Loucy (cell line): Measurements from ENCODE around the gene TM4SF18.

ENCODE experiments used
- H2AFZ ChIP-seq: fragments of 200-600 bp; sonication (generic); 2 replicates; pipeline ENCODE4 v1.6.0; 2016; ENCODE audit warnings: antibody characterized with exemption, mild to moderate bottlenecking, low read length, moderate library complexity
- H3F3A ChIP-seq: fragments of 200-600 bp; 2 replicates; pipeline ENCODE4 v1.6.0; 2016; ENCODE audit warnings: antibody characterized with exemption, low read depth, mild to moderate bottlenecking
- H3K27me3 ChIP-seq: fragments of 200-600 bp; sonication (generic); 2 replicates; pipeline ENCODE4 v1.6.1; 2014; ENCODE audit warnings: low read length, mild to moderate bottlenecking; ENCODE audit not compliant: insufficient read depth, poor library complexity, severe bottlenecking
- H3K36me3 ChIP-seq: fragments of 200-600 bp; sonication (generic); 2 replicates; pipeline ENCODE4 v1.6.1; 2016; ENCODE audit warnings: low read length; ENCODE audit not compliant: insufficient read depth
- H3K4me1 ChIP-seq: fragments of 200-600 bp; sonication (generic); 2 replicates; pipeline ENCODE4 v1.5.1; 2014; ENCODE audit warnings: low read length, mild to moderate bottlenecking; ENCODE audit not compliant: insufficient read depth, poor library complexity, severe bottlenecking
- H3K4me2 ChIP-seq: fragments of 200-600 bp; sonication (generic); 2 replicates; pipeline ENCODE4 v1.6.0; 2014; ENCODE audit warnings: antibody characterized with exemption, low read length, low read depth, mild to moderate bottlenecking; ENCODE audit not compliant: poor library complexity, severe bottlenecking
- H3K4me3 ChIP-seq: fragments of 200-600 bp; sonication (generic); 2 replicates; pipeline ENCODE4 v1.5.1; 2014; ENCODE audit warnings: low read length, mild to moderate bottlenecking, mixed read lengths; ENCODE audit not compliant: poor library complexity, severe bottlenecking
- H3K79me2 ChIP-seq: fragments of 200-600 bp; sonication (generic); 2 replicates; pipeline ENCODE4 v1.6.1; 2014; ENCODE audit warnings: low read length; ENCODE audit not compliant: insufficient read depth
- H3K9ac ChIP-seq: fragments of 200-600 bp; sonication (generic); 2 replicates; pipeline ENCODE4 v1.6.0; 2014; ENCODE audit warnings: mild to moderate bottlenecking, low read depth, low read length, moderate library complexity; ENCODE audit not compliant: poor library complexity, severe bottlenecking
- H3K9me2 ChIP-seq: fragments of 200-600 bp; sonication (generic); replicated peaks from 2 replicates; pipeline ENCODE4 v1.6.1; 2016; ENCODE audit warnings: low read depth, low read length, mixed read lengths
- H3K9me3 ChIP-seq: fragments of 200-600 bp; sonication (generic); 2 replicates; pipeline ENCODE4 v1.6.1; 2014; ENCODE audit warnings: mild to moderate bottlenecking, antibody characterized with exemption, low read length, low read depth; ENCODE audit not compliant: insufficient read depth
- H4K20me1 ChIP-seq: fragments of 200-600 bp; sonication (generic); 2 replicates; pipeline ENCODE4 v1.6.0; 2014; ENCODE audit warnings: antibody characterized with exemption, low read length, mild to moderate bottlenecking; ENCODE audit not compliant: insufficient read depth, poor library complexity, severe bottlenecking
- EZH2phosphoT487 ChIP-seq: fragments of 200-600 bp; IDR thresholded peaks from 2 replicates; pipeline ENCODE4 v1.6.1; 2018; ENCODE audit warnings: antibody characterized with exemption, mild to moderate bottlenecking, moderate library complexity, borderline replicate concordance
- TF ChIP-seq, protein P1 (sequence below): fragments of 200-600 bp; sonication (generic); conservative IDR thresholded peaks from 2 replicates; pipeline ENCODE4 v1.5.1; 2014; ENCODE audit warnings: mild to moderate bottlenecking, antibody characterized with exemption, low read length

The TM4SF18 gene

DNA sequence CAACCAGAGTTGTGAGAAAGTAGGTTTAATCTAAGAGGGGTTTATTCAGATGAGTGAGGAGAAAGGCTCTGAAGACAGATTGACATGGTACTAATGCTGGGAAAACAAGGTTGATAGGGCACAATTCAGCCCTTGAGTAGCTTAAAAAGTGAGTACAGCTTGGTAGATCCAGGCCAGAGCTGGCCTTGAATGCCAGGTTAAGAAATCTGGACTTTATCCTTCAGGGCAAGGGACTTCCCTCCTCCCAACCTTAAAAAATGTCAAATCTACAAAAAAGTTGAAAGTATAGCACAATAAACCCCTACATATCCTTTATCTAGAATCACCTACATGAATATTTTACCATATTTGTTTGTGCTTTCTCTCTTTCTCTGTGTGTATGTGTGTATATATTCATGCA lies 7.9 kb downstream of the TM4SF18 start:
- TF ChIP-seq, protein P1, sequence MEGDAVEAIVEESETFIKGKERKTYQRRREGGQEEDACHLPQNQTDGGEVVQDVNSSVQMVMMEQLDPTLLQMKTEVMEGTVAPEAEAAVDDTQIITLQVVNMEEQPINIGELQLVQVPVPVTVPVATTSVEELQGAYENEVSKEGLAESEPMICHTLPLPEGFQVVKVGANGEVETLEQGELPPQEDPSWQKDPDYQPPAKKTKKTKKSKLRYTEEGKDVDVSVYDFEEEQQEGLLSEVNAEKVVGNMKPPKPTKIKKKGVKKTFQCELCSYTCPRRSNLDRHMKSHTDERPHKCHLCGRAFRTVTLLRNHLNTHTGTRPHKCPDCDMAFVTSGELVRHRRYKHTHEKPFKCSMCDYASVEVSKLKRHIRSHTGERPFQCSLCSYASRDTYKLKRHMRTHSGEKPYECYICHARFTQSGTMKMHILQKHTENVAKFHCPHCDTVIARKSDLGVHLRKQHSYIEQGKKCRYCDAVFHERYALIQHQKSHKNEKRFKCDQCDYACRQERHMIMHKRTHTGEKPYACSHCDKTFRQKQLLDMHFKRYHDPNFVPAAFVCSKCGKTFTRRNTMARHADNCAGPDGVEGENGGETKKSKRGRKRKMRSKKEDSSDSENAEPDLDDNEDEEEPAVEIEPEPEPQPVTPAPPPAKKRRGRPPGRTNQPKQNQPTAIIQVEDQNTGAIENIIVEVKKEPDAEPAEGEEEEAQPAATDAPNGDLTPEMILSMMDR: no peak
- no peak for TF ChIP-seq EZH2phosphoT487
- Histone ChIP-seq H2AFZ (no peak overlapping the region), H3K9ac (no peak overlapping the region), H3K27me3 (no peaks in the 10 kb centered on the region), H3K4me1 (no peaks in the 10 kb centered on the region), H3K9me3 (no peaks in the 10 kb centered on the region), H3K9me2 (no peaks in the 10 kb centered on the region), H3K4me3 (no peak overlapping the region), H3K36me3 (no peaks in the 10 kb centered on the region), H3K79me2 (no peaks in the 10 kb centered on the region), H3F3A (no peaks in the 10 kb centered on the region), H4K20me1 (no peaks in the 10 kb centered on the region), H3K4me2 (no peak overlapping the region)

DNA sequence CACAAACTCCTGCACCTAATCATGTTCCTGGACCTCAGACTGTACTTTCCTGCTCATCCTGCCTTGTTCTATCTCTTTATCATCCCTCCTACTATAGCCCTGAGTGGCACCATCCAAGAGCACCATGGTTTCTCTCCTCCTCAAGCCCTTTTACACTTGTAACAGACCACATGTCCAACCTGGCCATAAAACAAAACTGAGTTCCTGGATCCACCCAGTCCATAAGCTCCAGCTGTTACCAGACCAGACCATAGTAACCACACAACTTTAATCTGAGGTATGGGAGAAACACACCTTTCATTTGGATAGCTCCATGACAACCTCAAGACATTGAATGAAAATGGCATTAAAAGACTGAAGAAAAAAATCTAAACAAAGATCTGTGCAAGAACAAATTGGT lies 9.1 kb downstream of the TM4SF18 start:
- Histone ChIP-seq H3K9me3 (no peaks in the 10 kb centered on the region), H3K79me2 (no peaks in the 10 kb centered on the region), H3K27me3 (no peaks in the 10 kb centered on the region), H3K4me3 (no peak overlapping the region), H3K9ac (no peak overlapping the region), H3K4me1 (no peaks in the 10 kb centered on the region), H3K36me3 (no peaks in the 10 kb centered on the region), H4K20me1 (no peaks in the 10 kb centered on the region), H3K4me2 (no peak overlapping the region), H3K9me2 (no peaks in the 10 kb centered on the region), H2AFZ (no peak overlapping the region), H3F3A (no peaks in the 10 kb centered on the region)
- TF ChIP-seq, protein P1: no peak
- no peak for TF ChIP-seq EZH2phosphoT487

DNA sequence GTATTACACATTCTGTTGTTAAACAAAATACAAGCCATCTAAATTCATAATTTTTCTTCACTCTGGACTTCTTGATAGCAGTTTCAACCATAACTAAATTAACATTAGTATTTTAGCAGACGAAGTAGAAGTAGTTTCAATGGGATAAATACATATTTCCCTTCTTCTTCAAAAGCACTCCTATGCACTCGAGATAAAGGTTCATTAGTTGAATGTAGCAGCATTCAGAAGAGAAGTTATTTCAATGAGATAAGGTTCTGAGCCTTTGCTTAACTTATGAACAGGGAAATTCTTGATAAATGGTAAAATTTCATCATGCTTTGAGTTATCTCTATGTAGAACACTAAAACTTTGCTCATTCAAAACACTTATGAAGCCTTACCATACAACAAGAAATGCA lies 11.8 kb downstream of the TM4SF18 start:
- no peak overlapping the region for H3K9ac ChIP-seq
- no peak overlapping the region for H3K4me3 ChIP-seq
- H3K4me2 ChIP-seq: no peak overlapping the region
- H4K20me1 ChIP-seq: no peaks in the 10 kb centered on the region
- no peaks in the 10 kb centered on the region for H3K9me2 ChIP-seq
- no peaks in the 10 kb centered on the region for H3K4me1 ChIP-seq
- no peaks in the 10 kb centered on the region for H3K79me2 ChIP-seq
- H2AFZ ChIP-seq: no peak overlapping the region
- no peaks in the 10 kb centered on the region for H3F3A ChIP-seq
- H3K36me3 ChIP-seq: no peaks in the 10 kb centered on the region
- H3K9me3 ChIP-seq: no peaks in the 10 kb centered on the region
- no peaks in the 10 kb centered on the region for H3K27me3 ChIP-seq
- TF ChIP-seq EZH2phosphoT487: no peak
- TF ChIP-seq, protein P1: no peak
